Measurements from ENCODE around the gene CADM1. TPM values are rescaled to one million over a fixed set of nuclear protein-coding genes. Genes with fewer than 3 reads are reported as not detected.

The CADM1 gene
- polyA plus RNA-seq, 1 donor (not counting 4 experiments of a cell fraction or from before 2014, with no cell fraction given), result 9.5 TPM

DNA sequence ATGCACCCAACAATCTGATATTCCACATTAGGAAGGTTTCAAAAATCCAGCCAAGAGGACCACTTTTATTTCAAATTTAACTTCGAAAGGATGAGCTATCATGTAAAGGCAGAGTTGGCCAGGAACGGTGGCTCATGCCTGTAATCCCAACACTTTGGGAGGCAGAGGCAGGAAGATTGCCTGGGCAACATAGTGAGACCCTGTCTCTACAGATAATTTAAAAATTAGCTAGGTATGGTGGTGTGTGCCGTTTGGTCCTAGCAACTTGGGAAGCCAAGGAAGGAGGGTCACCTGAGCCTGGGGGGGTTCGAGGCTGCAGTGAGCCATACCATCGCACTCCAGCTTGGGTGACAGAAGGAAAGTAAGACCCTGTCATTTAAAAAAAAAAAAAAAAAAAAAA, 96.7 kb downstream of the CADM1 start:
- Histone ChIP-seq H3K9me3 (ENCODE audit: control insufficient read depth, low read depth, low read length) (no peaks in the 10 kb centered on the region), H3K36me3 (ENCODE audit: control insufficient read depth in 2 of 2, extremely low read depth in 1 of 2, insufficient read depth in 2 of 2, low read length in 2 of 2) (no peaks in the 10 kb centered on the region), H3K27me3 (ENCODE audit: control insufficient read depth, extremely low read depth, insufficient read depth, low read length) (no peaks in the 10 kb centered on the region), H3K9me1 (ENCODE audit: control insufficient read depth, extremely low read depth, insufficient read depth, low read length) (no peaks in the 10 kb centered on the region), H3K79me2 (ENCODE audit: control insufficient read depth, insufficient read depth, low read length) (no peaks in the 10 kb centered on the region), H3K9ac (ENCODE audit: control insufficient read depth, extremely low read depth, insufficient read depth, low read length) (no peak overlapping the region), H3K27ac (ENCODE audit: control insufficient read depth, insufficient read depth, low read length) (no peak overlapping the region), H3K4me3 (ENCODE audit: control insufficient read depth in 2 of 3, extremely low read depth in 1 of 3, insufficient read depth in 2 of 3, low read depth in 1 of 3, low read length in 3 of 3) (no peak overlapping the region), H3K4me2 (ENCODE audit: control insufficient read depth, extremely low read depth, insufficient read depth, low read depth, low read length) (no peak overlapping the region), H3K4me1 (ENCODE audit: control insufficient read depth, extremely low read depth, insufficient read depth, low read length) (no peaks in the 10 kb centered on the region), H2AFZ (ENCODE audit: control insufficient read depth, low read length) (no peak overlapping the region), H4K20me1 (ENCODE audit: control insufficient read depth, extremely low read depth, insufficient read depth, low read length) (no peaks in the 10 kb centered on the region)
- no peak for TF ChIP-seq CTCF (optimal IDR thresholded peaks at IDR 0.05 in 1 of 3, IDR thresholded peaks at IDR 0.05 in 1 of 3, conservative IDR thresholded peaks at IDR 0.05 in 1 of 3; ENCODE audit: extremely low read depth in 1 of 3, insufficient read depth in 2 of 3, low read length in 3 of 3)
- TF ChIP-seq EZH2 (IDR thresholded peaks at IDR 0.05; ENCODE audit: low read length), result no peak
- no peak for FAIRE-seq
- no peak for DNase-seq (ENCODE audit: low read depth, low spot score)
- dilution Hi-C loops (cut with MboI; ENCODE audit: extremely low pct_ligation_motif_present, low sequenced_read_pairs), result no loop called here

DNA sequence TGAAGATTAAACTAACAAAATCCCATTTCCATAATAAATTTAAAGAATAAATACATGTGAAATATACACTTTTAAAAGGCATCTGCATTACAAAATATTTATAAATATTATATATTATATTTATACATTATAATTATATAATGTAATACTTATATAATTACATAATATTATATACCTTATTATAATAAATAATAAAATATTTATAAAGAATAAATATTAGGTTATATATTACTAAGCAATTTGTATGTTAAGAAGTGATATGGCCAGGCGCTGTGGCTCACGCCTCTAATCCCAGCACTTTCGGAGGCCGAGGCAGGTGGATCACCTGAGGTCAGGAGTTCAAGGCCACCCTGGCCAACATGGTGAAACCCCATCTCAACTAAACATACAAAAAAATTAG, 97.8 kb downstream of the CADM1 start:
- no peak for TF ChIP-seq EZH2 (IDR thresholded peaks at IDR 0.05; ENCODE audit: low read length)
- TF ChIP-seq CTCF (optimal IDR thresholded peaks at IDR 0.05 in 1 of 3, IDR thresholded peaks at IDR 0.05 in 1 of 3, conservative IDR thresholded peaks at IDR 0.05 in 1 of 3; ENCODE audit: extremely low read depth in 1 of 3, insufficient read depth in 2 of 3, low read length in 3 of 3), result no peak
- Histone ChIP-seq H3K9me3 (ENCODE audit: control insufficient read depth, low read depth, low read length) (no peaks in the 10 kb centered on the region), H3K9me1 (ENCODE audit: control insufficient read depth, extremely low read depth, insufficient read depth, low read length) (no peaks in the 10 kb centered on the region), H3K27ac (ENCODE audit: control insufficient read depth, insufficient read depth, low read length) (no peak overlapping the region), H3K4me1 (ENCODE audit: control insufficient read depth, extremely low read depth, insufficient read depth, low read length) (no peaks in the 10 kb centered on the region), H3K27me3 (ENCODE audit: control insufficient read depth, extremely low read depth, insufficient read depth, low read length) (no peaks in the 10 kb centered on the region), H2AFZ (ENCODE audit: control insufficient read depth, low read length) (no peak overlapping the region), H3K9ac (ENCODE audit: control insufficient read depth, extremely low read depth, insufficient read depth, low read length) (no peak overlapping the region), H4K20me1 (ENCODE audit: control insufficient read depth, extremely low read depth, insufficient read depth, low read length) (no peaks in the 10 kb centered on the region), H3K4me2 (ENCODE audit: control insufficient read depth, extremely low read depth, insufficient read depth, low read depth, low read length) (no peak overlapping the region), H3K79me2 (ENCODE audit: control insufficient read depth, insufficient read depth, low read length) (no peaks in the 10 kb centered on the region), H3K4me3 (ENCODE audit: control insufficient read depth in 2 of 3, extremely low read depth in 1 of 3, insufficient read depth in 2 of 3, low read depth in 1 of 3, low read length in 3 of 3) (no peak overlapping the region), H3K36me3 (ENCODE audit: control insufficient read depth in 2 of 2, extremely low read depth in 1 of 2, insufficient read depth in 2 of 2, low read length in 2 of 2) (no peaks in the 10 kb centered on the region)
- dilution Hi-C loops (cut with MboI; ENCODE audit: extremely low pct_ligation_motif_present, low sequenced_read_pairs), result no loop called here
- FAIRE-seq, result no peak
- DNase-seq (ENCODE audit: low read depth, low spot score), result no peak

All from keratinocyte (primary cell).